Mesenchymal stem cell (in vitro differentiated cells and primary cell): ENCODE data around the gene ATXN7.
A peak's percentile ranks its signal among the peaks of the same experiment; 100 is the strongest.

Experiments used
- DNase-seq: peaks from one replicate; pipeline ENCODE4 v3.0.0-alpha.2; 2013
- H2AFZ ChIP-seq: one replicate; pipeline ENCODE4 v1.6.1; 2013; ENCODE audit warnings: low read depth, mild to moderate bottlenecking, control low read depth, inconsistent platforms, low read length, moderate library complexity
- H2AK5ac ChIP-seq: 2 replicates; pipeline ENCODE4 v1.6.1; 2013; ENCODE audit warnings: low read length, moderate library complexity, mild to moderate bottlenecking, inconsistent platforms; ENCODE audit not compliant: severe bottlenecking
- H2BK120ac ChIP-seq: one replicate; pipeline ENCODE4 v1.6.1; 2013; ENCODE audit warnings: low read depth, mild to moderate bottlenecking, inconsistent platforms, low read length, moderate library complexity
- H2BK12ac ChIP-seq, 2 experiments: one replicate each; pipeline ENCODE4 v1.6.1; 2013; ENCODE audit warnings: inconsistent platforms in 2 of 2, low read length in 2 of 2, mild to moderate bottlenecking in 2 of 2, moderate library complexity in 2 of 2, control low read depth in 1 of 2
- H2BK15ac ChIP-seq: one replicate; pipeline ENCODE4 v1.6.1; 2013; ENCODE audit warnings: mild to moderate bottlenecking, low read depth, inconsistent platforms; ENCODE audit not compliant: poor library complexity, severe bottlenecking
- H2BK5ac ChIP-seq: 2 replicates; pipeline ENCODE4 v1.6.1; 2013; ENCODE audit warnings: low read depth, mild to moderate bottlenecking, low read length, control low read depth, inconsistent platforms; ENCODE audit not compliant: poor library complexity, severe bottlenecking
- H3K14ac ChIP-seq, 2 experiments: one replicate each; pipeline ENCODE4 v1.6.1; 2013; ENCODE audit warnings: inconsistent platforms in 2 of 2, low read length in 2 of 2, control low read depth in 1 of 2, mild to moderate bottlenecking in 1 of 2, moderate library complexity in 1 of 2
- H3K18ac ChIP-seq, 2 experiments: one replicate each; pipeline ENCODE4 v1.6.1; 2013; ENCODE audit warnings: inconsistent platforms in 2 of 2, low read length in 2 of 2, control low read depth in 1 of 2, low read depth in 1 of 2, mild to moderate bottlenecking in 1 of 2
- H3K23ac ChIP-seq, 2 experiments: one replicate each; pipeline ENCODE4 v1.6.1; 2013; ENCODE audit warnings: inconsistent platforms in 2 of 2, low read length in 2 of 2, mild to moderate bottlenecking in 2 of 2, moderate library complexity in 2 of 2, control low read depth in 1 of 2
- H3K27ac ChIP-seq: 2 replicates; pipeline ENCODE4 v1.5.1; 2013; ENCODE audit warnings: mild to moderate bottlenecking, moderate library complexity, low read length, control low read depth, inconsistent platforms; ENCODE audit not compliant: poor library complexity, severe bottlenecking
- H3K27me3 ChIP-seq, 2 experiments: 2 replicates each; pipeline versions ENCODE4 v1.6.1 to v1.7.0; 2013; ENCODE audit warnings: low read length in 2 of 2, mild to moderate bottlenecking in 2 of 2, moderate library complexity in 2 of 2, control low read depth in 1 of 2, inconsistent platforms in 1 of 2; ENCODE audit not compliant: control insufficient read depth in 1 of 2, insufficient read depth in 1 of 2
- H3K36me3 ChIP-seq, 2 experiments: 2 replicates each; pipeline versions ENCODE4 v1.6.1 to v1.7.0; 2013; ENCODE audit warnings: low read length in 2 of 2, control low read depth in 1 of 2, inconsistent platforms in 1 of 2, low read depth in 1 of 2, mild to moderate bottlenecking in 1 of 2; ENCODE audit not compliant: insufficient read depth in 2 of 2, control insufficient read depth in 1 of 2
- H3K4ac ChIP-seq, 2 experiments: one replicate each; pipeline ENCODE4 v1.6.1; 2013; ENCODE audit warnings: inconsistent platforms in 2 of 2, low read length in 2 of 2, mild to moderate bottlenecking in 2 of 2, moderate library complexity in 2 of 2, control low read depth in 1 of 2, low read depth in 1 of 2
- H3K4me1 ChIP-seq: 2 replicates; pipeline ENCODE4 v1.6.1; 2013; ENCODE audit warnings: low read depth, low read length, control low read depth; ENCODE audit not compliant: control insufficient read depth, insufficient read depth
- H3K4me2 ChIP-seq: 2 replicates; pipeline ENCODE4 v1.6.1; 2013; ENCODE audit warnings: low read length, mild to moderate bottlenecking, inconsistent platforms; ENCODE audit not compliant: poor library complexity, severe bottlenecking
- H3K4me3 ChIP-seq, 2 experiments: 2 replicates each; pipeline versions ENCODE4 v1.5.1 to v1.7.0; 2013; ENCODE audit warnings: low read length in 2 of 2, mild to moderate bottlenecking in 2 of 2, control low read depth in 1 of 2, low read depth in 1 of 2; ENCODE audit not compliant: insufficient read depth in 1 of 2
- H3K79me1 ChIP-seq: replicated peaks from 2 replicates; pipeline ENCODE4 v1.6.1; 2013; ENCODE audit warnings: mild to moderate bottlenecking, control low read depth, low read length, inconsistent platforms; ENCODE audit not compliant: poor library complexity, severe bottlenecking
- H3K9ac ChIP-seq: 2 replicates; pipeline ENCODE4 v1.7.0; 2013; ENCODE audit warnings: mild to moderate bottlenecking, low read length, moderate library complexity
- H3K9me3 ChIP-seq: 2 replicates; pipeline ENCODE4 v1.7.0; 2013; ENCODE audit warnings: mild to moderate bottlenecking, low read length; ENCODE audit not compliant: control insufficient read depth
- H4K8ac ChIP-seq: one replicate; pipeline ENCODE4 v1.6.1; 2013; ENCODE audit warnings: inconsistent platforms, mild to moderate bottlenecking, low read length, moderate library complexity
- H4K91ac ChIP-seq: one replicate; pipeline ENCODE4 v1.6.1; 2013; ENCODE audit warnings: mild to moderate bottlenecking, low read length, inconsistent platforms
- WGBS: methylation state at CpG from one replicate; pipeline ENCODE4 v1.1.7; 2013; ENCODE audit warnings: mixed read lengths; 5-methylcytosine and 5-hydroxymethylcytosine counted together

ATXN7 gene

GRCh38 chr3:63832395-63832794, 31.3 kb upstream of the ATXN7 start:
- Histone ChIP-seq H3K14ac (no peak overlapping the region), H3K79me1 (no peaks in the 10 kb centered on the region)

GRCh38 chr3:63841704-63842103, 22.0 kb upstream of the ATXN7 start:
- H3K23ac ChIP-seq, result no peak overlapping the region
- no peak overlapping the region for H3K18ac ChIP-seq

More at GRCh38 chr3:63832395-63832794, 31.3 kb upstream of the ATXN7 start:
- H3K18ac ChIP-seq, result no peak overlapping the region
- no peak overlapping the region for H2BK5ac ChIP-seq
- no peak overlapping the region for H3K9ac ChIP-seq
- H2BK12ac ChIP-seq, result no peak overlapping the region
- no peak overlapping the region for H2AFZ ChIP-seq
- no peak overlapping the region for H3K27ac ChIP-seq
- H3K23ac ChIP-seq, result no peak overlapping the region
- H2BK15ac ChIP-seq, result no peak overlapping the region
- H2AK5ac ChIP-seq, result no peak overlapping the region
- H4K91ac ChIP-seq, result no peak overlapping the region
- no peak overlapping the region for H3K4ac ChIP-seq
- H4K8ac ChIP-seq, result no peak overlapping the region
- H3K4me3 ChIP-seq, result no peak overlapping the region
- no peak for DNase-seq
- no peaks in the 10 kb centered on the region for H3K27me3 ChIP-seq
- peaks cover 11 to 85% of the 10 kb centered on the region in 2 experiments for H3K36me3 ChIP-seq
- no peak overlapping the region for H2BK120ac ChIP-seq
- no peaks in the 10 kb centered on the region for H3K9me3 ChIP-seq
- no peak overlapping the region for H3K4me2 ChIP-seq
- 98% methylated on average over 5 of the region's 6 CpGs for WGBS
- H3K4me1 ChIP-seq, result no peaks in the 10 kb centered on the region

GRCh38 chr3:63842127-63842526, 21.5 kb upstream of the ATXN7 start:
- Histone ChIP-seq H3K4me2 (no peak overlapping the region), H2AFZ (no peak overlapping the region), H3K4me1 (peaks cover 2% of the 10 kb centered on the region), H3K79me1 (peaks cover 31% of the 10 kb centered on the region), H3K27me3 (no peaks in the 10 kb centered on the region), H3K4ac (no peak overlapping the region), H2BK120ac (no peak overlapping the region), H4K8ac (no peak overlapping the region), H3K4me3 (no peak overlapping the region), H3K9ac (no peak overlapping the region), H3K23ac (no peak overlapping the region), H4K91ac (no peak overlapping the region), H3K9me3 (no peaks in the 10 kb centered on the region), H3K18ac (no peak overlapping the region), H2AK5ac (no peak overlapping the region), H2BK12ac (no peak overlapping the region), H2BK15ac (no peak overlapping the region), H2BK5ac (no peak overlapping the region), H3K36me3 (peaks cover 0 to 3% of the 10 kb centered on the region in 2 experiments), H3K14ac (no peak overlapping the region), H3K27ac (no peak overlapping the region)
- DNase-seq, result no peak

More at GRCh38 chr3:63841704-63842103, 22.0 kb upstream of the ATXN7 start:
- H2BK5ac ChIP-seq, result no peak overlapping the region
- no peak overlapping the region for H3K4me2 ChIP-seq
- no peak overlapping the region for H4K8ac ChIP-seq
- no peak for DNase-seq
- H2BK120ac ChIP-seq, result no peak overlapping the region
- H2AFZ ChIP-seq, result no peak overlapping the region
- H3K27me3 ChIP-seq, result no peaks in the 10 kb centered on the region
- no peak overlapping the region for H3K9ac ChIP-seq
- no peak overlapping the region for H3K4ac ChIP-seq
- H3K79me1 ChIP-seq, result peaks cover 29% of the 10 kb centered on the region
- H2BK15ac ChIP-seq, result no peak overlapping the region
- no peak overlapping the region for H4K91ac ChIP-seq
- no peak overlapping the region for H2BK12ac ChIP-seq
- H3K36me3 ChIP-seq, result peaks cover 0 to 5% of the 10 kb centered on the region in 2 experiments
- no peak overlapping the region for H2AK5ac ChIP-seq
- H3K27ac ChIP-seq, result no peak overlapping the region
- H3K4me3 ChIP-seq, result no peak overlapping the region
- no peaks in the 10 kb centered on the region for H3K9me3 ChIP-seq
- peaks cover 2% of the 10 kb centered on the region for H3K4me1 ChIP-seq
- WGBS, result no CpG with 5 or more reads among the region's 1 CpG
- H3K14ac ChIP-seq, result no peak overlapping the region

- DNase-seq, result no peak
- H2AFZ ChIP-seq, result no peak overlapping the region
- H2BK5ac ChIP-seq, result no peak overlapping the region
- no peak overlapping the region for H3K27ac ChIP-seq
- no peak overlapping the region for H3K23ac ChIP-seq
- no peak overlapping the region for H2BK120ac ChIP-seq
- no peak overlapping the region for H2AK5ac ChIP-seq
- no peak overlapping the region for H2BK15ac ChIP-seq
- H4K8ac ChIP-seq, result no peak overlapping the region
- no peak overlapping the region for H3K18ac ChIP-seq
- H4K91ac ChIP-seq, result no peak overlapping the region
- peaks cover 1% of the 10 kb centered on the region for H3K4me1 ChIP-seq
- H3K9me3 ChIP-seq, result no peaks in the 10 kb centered on the region
- H2BK12ac ChIP-seq, result peak overlapping the region in 1 of 2 experiments; percentile 10
- H3K36me3 ChIP-seq, result no peaks in the 10 kb centered on the region
- H3K14ac ChIP-seq, result peak overlapping the region in 1 of 2 experiments; percentile 65
- no peak overlapping the region for H3K4me2 ChIP-seq
- H3K27me3 ChIP-seq, result no peaks in the 10 kb centered on the region
- no peak overlapping the region for H3K9ac ChIP-seq
- no peak overlapping the region for H3K4ac ChIP-seq
- 99% methylated on average over 4 of the region's 4 CpGs for WGBS
- H3K79me1 ChIP-seq, result peaks cover 38% of the 10 kb centered on the region
- no peak overlapping the region for H3K4me3 ChIP-seq
These were observed 18.5 kb upstream of the ATXN7 start for GRCh38 chr3:63845215-63845614.
